ENCODE results near the gene DLGAP1. TPM values are rescaled to one million over a fixed set of nuclear protein-coding genes. Genes with fewer than 3 reads are reported as not detected.

The DLGAP1 gene
- total and polyA plus RNA-seq, 4 donors, result 16.5 to 30.7 (median 29.7) TPM

DNA sequence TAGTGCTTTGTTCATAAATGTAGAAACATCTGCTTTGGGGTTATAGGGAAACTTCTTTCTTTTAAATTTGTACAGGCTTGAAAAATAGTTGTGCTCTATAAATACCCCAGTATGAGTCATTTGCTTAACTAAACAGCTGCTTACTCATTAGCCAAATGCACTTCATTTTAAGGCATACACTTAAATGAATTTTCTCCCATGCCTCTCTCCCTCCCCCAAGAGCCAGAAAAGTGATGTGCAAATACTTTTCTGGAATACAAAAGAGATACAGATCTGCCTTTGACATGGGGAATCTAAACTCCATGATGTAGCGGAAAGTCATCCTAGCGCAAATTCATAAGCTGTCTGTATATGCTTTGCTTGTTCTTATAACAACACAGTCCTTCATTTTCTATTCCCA lies 469.4 kb downstream of the DLGAP1 start:
- H3K27ac ChIP-seq (ENCODE audit: low read depth, low read length), result no peak overlapping the region
- WGBS (ENCODE audit: insufficient coverage), result 94% methylated on average over 2 of the region's 2 CpGs

GRCh38 chr18:3985020-3985419 lies 470.1 kb downstream of the DLGAP1 start:
- H3K27ac ChIP-seq (ENCODE audit: low read depth, low read length), result no peak overlapping the region
- H3K4me3 ChIP-seq (ENCODE audit: low read depth, low read length), result no peak overlapping the region
- H3K9me3 ChIP-seq (ENCODE audit: control insufficient read depth, insufficient read depth, low read length), result no peaks in the 10 kb centered on the region
- H3K4me1 ChIP-seq (ENCODE audit: control insufficient read depth, insufficient read depth, low read length), result peaks cover 2% of the 10 kb centered on the region
- H3K36me3 ChIP-seq (ENCODE audit: control insufficient read depth, insufficient read depth, low read length), result no peaks in the 10 kb centered on the region
- no peaks in the 10 kb centered on the region for H3K27me3 ChIP-seq (ENCODE audit: control insufficient read depth, insufficient read depth, low read length)
- DNase-seq (ENCODE audit: low read depth in 4 of 6, low spot score in 6 of 6), result no peak

More for the DNA sequence above, 469.4 kb downstream of the DLGAP1 start:
- Histone ChIP-seq H3K9me3 (ENCODE audit: control insufficient read depth, insufficient read depth, low read length) (no peaks in the 10 kb centered on the region), H3K4me3 (ENCODE audit: low read depth, low read length) (no peak overlapping the region), H3K27me3 (ENCODE audit: control insufficient read depth, insufficient read depth, low read length) (no peaks in the 10 kb centered on the region), H3K4me1 (ENCODE audit: control insufficient read depth, insufficient read depth, low read length) (peaks cover 2% of the 10 kb centered on the region), H3K36me3 (ENCODE audit: control insufficient read depth, insufficient read depth, low read length) (no peaks in the 10 kb centered on the region)
- DNase-seq (ENCODE audit: low read depth in 4 of 6, low spot score in 6 of 6), result peak in 1 of 6 donors; percentile 61

GRCh38 chr18:3984163-3984757 lies 470.8 kb downstream of the DLGAP1 start:
- Histone ChIP-seq H3K4me1 (ENCODE audit: control insufficient read depth, insufficient read depth, low read length) (peaks cover 2% of the 10 kb centered on the region), H3K4me3 (ENCODE audit: low read depth, low read length) (no peak overlapping the region), H3K27me3 (ENCODE audit: control insufficient read depth, insufficient read depth, low read length) (no peaks in the 10 kb centered on the region), H3K9me3 (ENCODE audit: control insufficient read depth, insufficient read depth, low read length) (no peaks in the 10 kb centered on the region), H3K36me3 (ENCODE audit: control insufficient read depth, insufficient read depth, low read length) (no peaks in the 10 kb centered on the region), H3K27ac (ENCODE audit: low read depth, low read length) (no peak overlapping the region)
- DNase-seq (ENCODE audit: low read depth in 4 of 6, low spot score in 6 of 6), result no peak
- WGBS (ENCODE audit: insufficient coverage), result 85% methylated on average over 3 of the region's 3 CpGs

DNA sequence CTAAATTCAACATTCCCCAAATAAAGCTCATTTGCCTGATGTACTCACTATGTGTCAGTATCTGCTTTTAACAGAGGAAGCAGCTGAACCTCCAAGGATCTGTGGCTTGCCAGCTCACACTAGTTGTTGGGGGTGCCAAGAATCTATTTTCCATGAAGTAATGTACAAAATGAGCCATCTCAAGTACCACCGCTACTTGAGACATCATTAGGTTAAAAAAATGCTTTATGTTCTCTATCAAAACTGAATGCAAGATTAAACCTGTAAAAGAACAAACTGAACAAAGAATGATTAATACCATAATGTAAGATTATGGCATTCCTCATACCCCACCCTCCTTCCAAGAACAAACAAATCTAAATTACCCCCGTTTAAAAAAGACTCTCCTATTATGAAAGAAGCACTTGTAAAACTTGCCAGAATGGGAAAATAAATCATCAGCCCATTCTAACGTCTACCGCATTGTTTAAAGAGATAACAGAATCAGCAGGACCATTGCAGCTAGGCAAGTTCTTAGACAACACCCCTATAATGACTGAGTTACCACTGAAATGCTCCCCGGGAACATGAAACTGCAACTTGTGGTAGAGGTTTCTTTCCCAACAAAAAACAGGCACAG lies 471.6 kb downstream of the DLGAP1 start:
- peaks cover 2% of the 10 kb centered on the region for H3K9me3 ChIP-seq (ENCODE audit: control insufficient read depth, insufficient read depth, low read length)
- H3K27ac ChIP-seq (ENCODE audit: low read depth, low read length), result no peak overlapping the region
- H3K4me3 ChIP-seq (ENCODE audit: low read depth, low read length), result no peak overlapping the region
- no peaks in the 10 kb centered on the region for H3K27me3 ChIP-seq (ENCODE audit: control insufficient read depth, insufficient read depth, low read length)
- no peaks in the 10 kb centered on the region for H3K36me3 ChIP-seq (ENCODE audit: control insufficient read depth, insufficient read depth, low read length)
- DNase-seq (ENCODE audit: low read depth in 4 of 6, low spot score in 6 of 6), result peak in 1 of 6 donors; percentile 49
- WGBS (ENCODE audit: insufficient coverage), result no CpG with 5 or more reads among the region's 5 CpGs
- H3K4me1 ChIP-seq (ENCODE audit: control insufficient read depth, insufficient read depth, low read length), result no peaks in the 10 kb centered on the region

GRCh38 chr18:3982541-3982940 lies 472.6 kb downstream of the DLGAP1 start:
- DNase-seq (ENCODE audit: low read depth in 4 of 6, low spot score in 6 of 6), result no peak
- no peaks in the 10 kb centered on the region for H3K4me1 ChIP-seq (ENCODE audit: control insufficient read depth, insufficient read depth, low read length)
- no peak overlapping the region for H3K27ac ChIP-seq (ENCODE audit: low read depth, low read length)
- WGBS (ENCODE audit: insufficient coverage), result no CpG with 5 or more reads among the region's 3 CpGs
- no peaks in the 10 kb centered on the region for H3K36me3 ChIP-seq (ENCODE audit: control insufficient read depth, insufficient read depth, low read length)
- H3K4me3 ChIP-seq (ENCODE audit: low read depth, low read length), result no peak overlapping the region
- H3K27me3 ChIP-seq (ENCODE audit: control insufficient read depth, insufficient read depth, low read length), result no peaks in the 10 kb centered on the region
- H3K9me3 ChIP-seq (ENCODE audit: control insufficient read depth, insufficient read depth, low read length), result peaks cover 2% of the 10 kb centered on the region

- Histone ChIP-seq H3K4me3 (ENCODE audit: low read depth, low read length) (no peak overlapping the region), H3K9me3 (ENCODE audit: control insufficient read depth, insufficient read depth, low read length) (peaks cover 2% of the 10 kb centered on the region), H3K4me1 (ENCODE audit: control insufficient read depth, insufficient read depth, low read length) (no peaks in the 10 kb centered on the region), H3K27ac (ENCODE audit: low read depth, low read length) (no peak overlapping the region), H3K36me3 (ENCODE audit: control insufficient read depth, insufficient read depth, low read length) (no peaks in the 10 kb centered on the region), H3K27me3 (ENCODE audit: control insufficient read depth, insufficient read depth, low read length) (no peaks in the 10 kb centered on the region)
- 100% methylated on average over 2 of the region's 4 CpGs for WGBS (ENCODE audit: insufficient coverage)
- no peak for DNase-seq (ENCODE audit: low read depth in 4 of 6, low spot score in 6 of 6)
These were observed 476.1 kb downstream of the DLGAP1 start for GRCh38 chr18:3979024-3979423.

GRCh38 chr18:3973191-3973850 lies 481.8 kb downstream of the DLGAP1 start:
- Histone ChIP-seq H3K4me1 (ENCODE audit: control insufficient read depth, insufficient read depth, low read length) (no peaks in the 10 kb centered on the region), H3K27me3 (ENCODE audit: control insufficient read depth, insufficient read depth, low read length) (no peaks in the 10 kb centered on the region), H3K4me3 (ENCODE audit: low read depth, low read length) (no peak overlapping the region), H3K36me3 (ENCODE audit: control insufficient read depth, insufficient read depth, low read length) (no peaks in the 10 kb centered on the region), H3K27ac (ENCODE audit: low read depth, low read length) (no peak overlapping the region), H3K9me3 (ENCODE audit: control insufficient read depth, insufficient read depth, low read length) (no peaks in the 10 kb centered on the region)
- WGBS (ENCODE audit: insufficient coverage), result 82% methylated on average over 5 of the region's 5 CpGs
- peak in 1 of 6 donors; percentile 74 for DNase-seq (ENCODE audit: low read depth in 4 of 6, low spot score in 6 of 6)

- Histone ChIP-seq H3K9me3 (ENCODE audit: control insufficient read depth, insufficient read depth, low read length) (no peaks in the 10 kb centered on the region), H3K4me1 (ENCODE audit: control insufficient read depth, insufficient read depth, low read length) (no peaks in the 10 kb centered on the region), H3K36me3 (ENCODE audit: control insufficient read depth, insufficient read depth, low read length) (no peaks in the 10 kb centered on the region), H3K4me3 (ENCODE audit: low read depth, low read length) (no peak overlapping the region), H3K27ac (ENCODE audit: low read depth, low read length) (no peak overlapping the region), H3K27me3 (ENCODE audit: control insufficient read depth, insufficient read depth, low read length) (no peaks in the 10 kb centered on the region)
- DNase-seq (ENCODE audit: low read depth in 4 of 6, low spot score in 6 of 6), result no peak
- WGBS (ENCODE audit: insufficient coverage), result 54% methylated on average over 1 of the region's 6 CpGs
These were observed 482.7 kb downstream of the DLGAP1 start for GRCh38 chr18:3972291-3972930.

GRCh38 chr18:3970929-3971328 lies 484.2 kb downstream of the DLGAP1 start:
- no CpG with 5 or more reads among the region's 2 CpGs for WGBS (ENCODE audit: insufficient coverage)
- Histone ChIP-seq H3K27ac (ENCODE audit: low read depth, low read length) (no peak overlapping the region), H3K9me3 (ENCODE audit: control insufficient read depth, insufficient read depth, low read length) (no peaks in the 10 kb centered on the region), H3K4me3 (ENCODE audit: low read depth, low read length) (no peak overlapping the region), H3K4me1 (ENCODE audit: control insufficient read depth, insufficient read depth, low read length) (no peaks in the 10 kb centered on the region), H3K36me3 (ENCODE audit: control insufficient read depth, insufficient read depth, low read length) (no peaks in the 10 kb centered on the region), H3K27me3 (ENCODE audit: control insufficient read depth, insufficient read depth, low read length) (no peaks in the 10 kb centered on the region)
- no peak for DNase-seq (ENCODE audit: low read depth in 4 of 6, low spot score in 6 of 6)

Data from spinal cord (tissue), 10 donors.